Measurements from ENCODE around the gene KIF26B.

- TF ChIP-seq CTCF (IDR thresholded peaks at IDR 0.05) (no peak), POLR2A (IDR thresholded peaks at IDR 0.05) (no peak)
Observed at GRCh38 chr1:245393694-245394093, 238.9 kb downstream of the KIF26B start.

All from body of pancreas (tissue), 4 donors.